ENCODE data around the gene MAP4K2.

Gene MAP4K2

DNA sequence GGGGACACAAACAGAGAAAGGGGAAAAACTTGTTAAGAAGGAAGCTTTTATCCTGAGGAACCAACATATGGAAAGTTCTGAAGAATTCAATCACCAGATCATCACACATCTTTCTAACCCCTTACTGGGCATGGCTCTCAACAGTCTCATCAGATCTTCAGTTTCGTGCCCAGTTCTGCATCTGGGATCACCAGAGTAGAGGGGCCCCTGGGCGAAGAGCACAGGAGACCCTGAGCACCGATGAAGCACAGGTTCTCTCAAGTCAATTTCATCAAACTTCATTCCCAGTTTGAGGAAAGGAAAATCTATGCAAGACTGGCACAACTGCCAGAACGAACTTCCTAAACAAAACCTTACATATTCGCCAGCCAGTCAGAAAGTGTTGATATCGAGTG lies 34.7 kb downstream of the MAP4K2 start:
- no peak for DNase-seq (ENCODE audit: low read depth, low spot score)

DNA sequence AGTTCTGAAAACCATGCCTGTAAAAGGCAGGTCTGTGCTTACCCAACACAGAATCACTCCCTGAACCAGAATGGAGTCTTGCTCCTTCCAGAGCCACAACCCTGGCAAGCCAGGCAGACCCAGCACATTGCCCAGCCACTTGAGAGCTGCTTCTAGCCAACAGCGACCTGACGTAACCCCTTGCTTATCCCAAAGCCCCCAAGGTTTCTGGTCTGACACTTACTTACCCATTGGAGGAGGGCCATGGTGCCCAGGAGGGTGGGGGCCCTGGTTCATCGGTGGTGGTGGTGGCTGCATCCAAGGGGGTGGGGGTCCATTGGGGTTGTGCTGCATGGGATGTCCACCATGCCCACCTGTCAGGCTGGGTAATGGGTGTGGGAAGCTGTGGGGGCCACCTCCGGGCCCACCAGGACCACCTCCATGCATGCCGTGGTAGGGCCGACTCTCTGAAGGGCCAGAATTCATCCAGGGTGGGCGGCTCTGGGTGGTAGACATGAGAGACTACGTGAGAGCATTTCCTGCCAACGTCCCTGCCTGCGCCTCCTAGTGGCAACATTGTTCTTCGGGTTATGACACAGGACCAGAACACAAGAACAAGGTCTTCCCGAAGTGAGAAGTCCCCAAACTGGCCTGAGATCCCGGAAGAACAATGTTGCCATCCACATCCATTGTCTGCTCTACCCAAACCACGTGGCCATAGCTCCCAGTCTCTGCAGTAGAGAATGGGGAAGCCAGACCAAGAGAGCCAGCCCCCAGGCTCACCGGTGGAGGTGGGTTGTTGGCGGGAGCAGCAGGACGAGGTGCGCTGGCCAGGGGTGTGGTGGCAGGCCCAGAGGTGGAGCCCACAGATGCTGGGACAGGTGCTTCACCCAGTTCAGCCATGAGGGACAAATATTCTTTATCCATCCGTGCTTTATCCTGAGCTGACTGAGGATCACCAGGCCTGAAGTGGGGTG lies 35.4 kb downstream of the MAP4K2 start:
- no peak for DNase-seq (ENCODE audit: low read depth, low spot score)

DNA sequence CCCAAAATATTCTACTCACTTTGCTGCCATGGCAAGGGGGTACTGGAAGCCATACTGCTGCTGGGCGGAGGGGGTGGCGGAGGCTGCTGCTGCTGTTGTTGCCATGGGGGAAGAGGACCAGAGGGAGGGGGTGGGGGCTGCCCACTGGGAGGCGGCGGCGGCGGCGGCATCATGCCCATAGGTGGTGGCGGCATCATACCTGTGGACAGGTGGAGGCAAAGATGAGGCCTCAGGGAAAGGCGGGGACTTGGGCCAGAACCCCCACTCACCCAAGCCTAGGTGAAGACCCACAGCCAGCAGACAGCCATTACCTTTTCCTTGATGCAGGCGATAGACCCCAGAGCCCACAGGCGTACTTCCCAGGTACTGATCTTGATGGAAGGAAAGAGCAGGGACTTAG lies 36.1 kb downstream of the MAP4K2 start:
- DNase-seq (ENCODE audit: low read depth, low spot score), result no peak

DNA sequence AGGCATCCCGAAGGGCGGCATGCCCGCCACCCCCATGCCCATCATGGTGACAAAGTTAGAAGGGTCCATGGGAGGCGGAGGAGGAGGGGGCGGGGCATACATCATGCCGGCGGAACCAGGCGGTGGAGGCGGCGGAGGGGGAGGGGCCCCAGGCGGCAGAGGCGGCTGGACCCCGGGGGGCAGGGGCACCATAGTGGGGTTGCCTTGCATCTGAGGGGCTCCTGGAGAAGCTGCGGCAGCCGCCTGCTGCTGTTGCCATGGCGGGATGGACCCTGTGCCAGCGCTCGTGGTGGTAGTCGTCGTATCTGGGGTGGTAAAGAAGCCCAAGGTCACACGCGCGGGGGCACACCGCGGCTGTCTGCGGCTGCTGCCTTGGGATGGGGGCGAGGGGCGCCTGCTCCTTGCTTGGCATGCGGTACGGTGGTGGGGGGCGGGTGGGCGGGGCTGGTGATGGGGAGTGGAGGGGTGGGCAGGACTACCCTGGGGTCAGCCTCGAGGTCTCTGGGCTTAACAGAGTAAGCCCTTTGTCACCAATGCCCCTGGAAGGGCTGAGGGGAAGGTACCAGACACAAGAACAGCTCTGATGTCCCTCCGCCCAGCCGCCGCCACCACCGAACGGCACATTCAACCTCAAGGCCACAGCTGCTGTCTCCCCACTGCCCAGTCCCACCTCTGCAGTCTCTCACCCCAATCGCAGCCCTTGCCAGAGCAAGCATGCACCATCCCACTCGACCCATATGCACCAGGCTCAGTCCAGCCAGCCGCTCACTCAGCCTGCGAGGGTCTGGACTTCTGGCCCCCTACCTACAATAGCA lies 37.0 kb downstream of the MAP4K2 start:
- DNase-seq (ENCODE audit: low read depth, low spot score), result no peak

DNA sequence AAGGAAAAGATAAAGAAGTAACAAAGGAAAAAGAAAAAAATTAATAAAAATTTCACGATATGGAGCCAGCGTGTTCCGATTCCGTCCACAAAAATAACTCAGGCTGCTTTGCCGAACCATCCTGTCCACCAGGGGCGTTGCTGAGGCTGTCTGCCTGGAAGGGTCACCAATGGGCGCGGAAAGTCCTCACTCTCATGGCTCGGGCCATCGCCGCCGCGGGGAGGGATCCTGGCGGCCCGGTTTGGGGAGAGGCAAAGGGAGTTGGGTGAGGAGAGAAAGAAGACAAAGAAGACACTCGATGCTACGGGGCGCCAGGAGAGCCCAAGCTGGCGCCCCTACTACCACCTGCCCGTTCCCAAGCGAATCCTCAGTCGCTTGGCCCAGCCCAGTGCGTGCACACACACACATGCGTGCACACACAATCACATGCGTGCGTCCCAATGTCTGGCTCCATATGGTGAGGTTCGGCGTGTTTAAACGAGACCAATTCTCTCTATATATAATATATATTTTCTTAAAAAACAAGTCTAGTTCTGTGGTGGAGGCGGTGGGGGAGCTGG lies 37.6 kb downstream of the MAP4K2 start:
- DNase-seq (ENCODE audit: low read depth, low spot score), result no peak

DNA sequence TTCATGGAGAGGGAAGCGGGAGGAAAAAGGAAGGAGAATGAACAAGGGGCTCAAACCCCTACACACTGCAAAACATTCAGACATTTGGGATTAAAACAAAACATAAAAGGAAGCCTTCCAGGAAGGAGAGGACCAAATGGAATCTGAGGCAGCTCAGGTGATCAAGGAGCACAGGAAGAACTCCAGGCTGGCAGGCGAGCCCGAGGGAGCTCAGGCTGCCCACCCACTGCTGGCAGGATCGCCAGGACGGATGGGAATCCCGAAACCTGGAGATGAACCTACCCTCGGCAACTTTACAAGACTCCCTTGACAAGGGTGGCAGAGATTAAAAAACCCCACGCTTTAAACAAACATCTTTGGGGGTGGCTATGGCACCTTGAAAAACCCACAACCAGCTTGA lies 38.3 kb downstream of the MAP4K2 start:
- DNase-seq (ENCODE audit: low read depth, low spot score), result no peak

DNA sequence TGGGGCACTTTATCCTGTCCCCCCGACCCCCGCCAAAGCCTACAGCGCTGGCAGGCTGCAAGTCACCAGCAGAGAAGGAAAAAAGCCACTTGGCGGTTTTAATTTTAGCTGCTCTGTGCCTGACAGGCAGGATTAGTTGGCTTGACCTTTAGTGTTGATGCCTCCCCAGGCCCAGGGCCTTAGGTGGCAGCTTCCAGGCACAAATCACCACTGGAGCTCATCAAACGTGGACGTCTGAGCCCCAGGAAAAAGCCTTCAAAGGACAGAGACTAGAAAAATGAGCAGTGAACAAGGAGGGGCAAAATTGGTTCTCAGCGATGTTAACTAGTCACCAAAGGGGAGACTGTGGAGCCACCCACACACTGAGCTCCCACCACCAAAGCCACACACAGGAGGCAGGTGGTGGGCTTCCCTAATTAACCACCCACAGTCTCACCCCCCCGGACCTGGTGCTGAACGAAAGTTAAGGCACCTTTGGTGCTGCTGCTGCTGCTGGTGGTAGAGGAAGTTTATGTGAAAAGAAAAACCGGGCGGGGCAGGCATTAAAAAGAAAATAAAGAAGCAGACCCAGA lies 38.9 kb downstream of the MAP4K2 start:
- no peak for DNase-seq (ENCODE audit: low read depth, low spot score)

DNA sequence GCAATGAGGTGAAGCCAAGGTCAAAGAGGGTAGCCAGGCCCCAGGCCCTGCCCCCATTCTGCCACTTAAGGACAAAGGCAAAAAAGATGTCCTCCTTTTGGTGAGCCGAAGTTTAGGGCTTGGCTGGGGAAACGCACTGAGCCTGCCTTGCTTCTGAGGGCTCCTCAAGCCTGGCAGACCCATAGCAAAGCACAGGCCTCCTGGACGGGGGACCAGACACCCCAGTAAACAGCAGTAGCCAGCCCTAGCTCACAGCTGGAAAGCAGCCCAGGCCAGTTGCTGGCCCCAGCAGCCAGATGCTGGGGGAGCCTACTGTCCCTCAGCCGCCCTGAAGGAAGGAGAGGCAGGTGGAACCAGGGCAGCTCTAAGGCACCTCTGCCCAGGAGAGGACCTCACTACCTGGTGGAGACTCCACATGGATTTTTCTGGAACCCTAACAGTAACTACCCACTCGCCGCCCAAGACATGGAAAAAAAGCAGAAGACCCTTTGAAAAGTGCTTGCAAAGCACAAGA lies 39.4 kb downstream of the MAP4K2 start:
- no peak for DNase-seq (ENCODE audit: low read depth, low spot score)

DNA sequence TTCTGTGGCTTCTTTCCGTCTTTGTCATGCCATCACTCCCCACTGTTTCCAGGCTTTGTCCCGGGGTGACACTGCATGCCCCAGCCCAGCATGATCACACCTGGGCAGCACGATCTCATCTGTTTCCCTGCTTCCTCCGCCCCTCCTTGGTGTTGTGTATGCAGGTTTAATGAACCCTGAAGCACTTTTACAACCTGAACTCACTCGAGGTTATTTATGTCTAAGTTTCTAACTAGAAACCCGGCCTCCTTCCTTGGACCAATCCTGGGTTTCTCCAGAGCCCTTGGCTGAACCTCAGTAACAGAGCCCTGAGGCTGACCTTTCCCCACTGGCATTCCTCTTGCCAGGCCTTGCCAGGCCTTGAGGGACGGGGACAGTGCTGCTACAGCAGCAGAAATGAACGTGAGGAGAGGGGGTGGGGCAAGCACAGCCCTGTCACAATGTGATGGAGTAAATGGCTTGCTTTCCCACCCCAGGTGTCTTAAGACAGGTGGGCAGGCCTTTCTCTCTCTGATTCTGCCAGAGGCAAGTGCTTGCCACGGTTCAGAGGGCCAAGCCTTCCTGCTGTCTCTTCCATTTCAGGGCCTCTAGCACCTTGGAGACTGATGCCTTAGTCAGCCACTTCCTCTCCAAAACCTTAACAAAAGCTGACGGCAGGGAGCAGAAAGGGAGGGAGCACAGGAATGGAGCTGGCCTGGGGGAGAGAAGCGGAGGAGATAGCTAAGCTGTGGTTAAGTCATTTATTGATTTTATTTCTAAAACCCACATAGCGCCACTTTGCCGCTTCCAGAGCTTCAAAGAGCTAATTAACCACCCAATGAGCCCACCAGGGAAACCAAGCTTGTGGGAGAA lies 40.1 kb downstream of the MAP4K2 start:
- no peak for DNase-seq (ENCODE audit: low read depth, low spot score)

DNA sequence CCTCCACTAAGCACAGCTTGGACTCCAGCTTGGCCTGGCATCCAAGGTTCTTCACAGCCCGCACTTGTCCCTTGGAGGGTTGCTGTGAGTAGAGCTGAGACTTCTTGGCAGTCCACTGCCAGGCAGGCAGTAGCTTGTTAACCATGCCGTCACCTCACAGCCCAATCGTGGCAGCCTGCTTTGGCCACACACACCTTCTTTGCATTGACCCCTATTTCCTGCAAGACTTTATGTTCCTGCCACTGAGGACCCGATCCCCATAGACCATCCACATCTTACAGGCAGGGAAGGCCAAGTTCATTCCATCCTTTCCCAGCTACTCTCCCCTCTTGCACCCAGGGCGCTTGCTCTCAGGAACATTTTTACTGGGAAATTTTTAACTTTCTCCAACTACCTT lies 40.7 kb downstream of the MAP4K2 start:
- no peak for DNase-seq (ENCODE audit: low read depth, low spot score)

DNA sequence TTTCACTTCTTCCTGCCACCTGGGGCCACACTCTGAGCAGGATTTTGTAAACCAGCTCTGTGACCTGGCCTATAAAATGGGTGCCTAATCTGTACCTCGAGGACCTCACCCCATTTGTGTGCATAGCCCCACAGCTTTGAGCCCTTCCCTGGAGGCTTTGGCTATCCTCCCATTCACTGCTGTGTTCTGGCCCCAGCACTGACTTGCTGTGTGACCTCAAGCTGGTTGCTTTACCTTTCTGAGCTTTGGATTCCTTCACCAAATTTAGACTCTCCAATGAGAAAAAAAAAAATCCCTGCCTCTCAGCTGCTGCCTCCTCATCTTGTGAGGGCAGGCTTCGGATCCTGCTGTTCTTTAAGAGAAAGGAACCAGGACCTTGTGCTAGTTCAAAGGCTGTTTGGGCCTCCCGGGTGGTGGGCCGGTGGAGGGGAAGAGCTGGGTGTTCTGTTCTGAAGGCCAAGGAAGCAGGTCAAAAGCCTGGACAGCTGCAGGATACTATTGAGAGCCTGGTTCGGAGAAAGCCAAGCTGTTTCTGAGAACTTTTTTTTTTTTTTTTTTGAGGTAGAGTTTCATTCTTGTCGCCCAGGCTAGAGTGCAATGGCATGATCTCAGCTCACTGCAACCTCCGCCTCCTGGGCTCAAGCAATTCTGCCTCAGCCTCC lies 42.1 kb downstream of the MAP4K2 start:
- DNase-seq (ENCODE audit: low read depth, low spot score), result no peak

DNA sequence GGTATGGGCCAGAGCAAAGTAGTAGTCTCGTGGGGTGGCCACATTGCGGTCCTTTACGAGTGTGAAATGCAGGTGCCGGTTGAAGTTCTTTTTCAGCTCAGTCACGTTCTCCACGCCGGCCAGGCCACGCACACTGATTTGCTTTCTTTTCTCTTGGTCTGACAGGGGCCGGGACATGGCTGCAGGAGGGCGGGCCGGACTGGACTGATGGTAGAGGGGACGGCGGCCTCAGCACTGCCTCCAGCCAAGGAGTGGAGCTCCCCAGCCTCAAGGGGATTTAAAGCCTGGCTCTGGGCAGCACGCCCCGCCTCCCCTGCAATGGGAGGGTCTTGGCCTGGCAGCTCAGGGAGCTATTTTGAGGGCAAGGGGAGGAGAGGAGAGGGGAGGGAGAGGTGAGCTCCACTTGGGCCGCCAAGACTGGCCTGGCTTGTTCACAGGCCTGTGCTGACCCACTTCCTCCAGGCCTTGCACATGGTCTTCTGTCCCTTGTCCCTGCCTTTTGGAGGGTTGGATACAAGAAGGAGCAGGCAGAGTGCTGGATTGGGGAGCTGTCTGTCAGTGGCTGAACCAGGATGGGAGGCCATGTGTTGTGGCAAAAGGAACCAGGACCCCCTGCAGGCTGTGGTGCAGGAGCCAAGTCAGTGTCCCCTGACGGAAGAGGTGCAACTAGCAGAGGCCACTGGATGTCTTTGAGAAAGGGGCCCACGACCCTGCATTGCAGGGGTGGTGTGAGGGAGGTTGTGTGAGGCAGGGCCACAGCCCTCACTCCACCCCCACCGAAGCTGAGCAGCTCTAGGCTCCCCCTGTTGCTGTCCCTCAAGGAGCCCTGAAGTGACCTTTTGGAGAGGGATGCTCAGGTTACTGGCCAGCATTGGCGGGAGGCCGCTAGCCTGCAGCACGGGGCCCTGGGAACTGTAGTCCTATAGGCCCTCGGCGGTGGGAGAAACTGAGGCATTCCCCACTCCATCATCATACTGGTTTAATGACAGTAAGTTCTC lies 43.0 kb downstream of the MAP4K2 start, which contains the start of gene PYGM:
PYGM (minus strand) TSS at position 253 of the 998 bp plus-strand sequence; CDS start at position 177, 76 bp downstream.
- DNase-seq (ENCODE audit: low read depth, low spot score), result no peak

DNA sequence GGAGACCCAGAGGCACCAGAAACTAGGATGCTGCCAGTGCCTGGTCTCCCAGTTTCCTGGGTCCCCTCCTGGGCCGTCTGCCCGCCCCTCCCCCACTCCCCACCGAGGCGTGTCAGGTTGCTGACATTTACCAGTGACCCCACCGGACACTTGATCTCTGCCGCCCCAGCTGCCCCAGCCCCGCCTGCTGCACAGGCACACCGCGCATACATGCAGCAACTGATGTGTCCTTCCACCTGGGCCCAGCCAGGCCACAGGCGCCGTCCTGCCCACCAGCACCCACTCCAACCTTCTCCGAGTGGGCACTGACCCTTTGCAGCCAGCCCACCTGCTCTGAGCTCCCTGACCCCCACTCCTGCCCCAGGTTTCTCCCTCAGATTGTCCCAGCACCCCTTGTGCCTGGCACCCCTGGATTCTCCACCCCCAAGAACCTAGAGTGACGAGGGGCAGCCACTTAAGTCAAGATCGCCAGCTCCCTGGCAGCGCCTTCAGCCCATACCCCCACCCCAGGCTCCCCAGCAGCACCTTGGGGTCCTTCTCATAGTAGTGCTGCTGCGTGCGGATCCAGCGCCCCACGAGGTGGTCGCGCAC lies 43.8 kb downstream of the MAP4K2 start:
- no peak for DNase-seq (ENCODE audit: low read depth, low spot score)

DNA sequence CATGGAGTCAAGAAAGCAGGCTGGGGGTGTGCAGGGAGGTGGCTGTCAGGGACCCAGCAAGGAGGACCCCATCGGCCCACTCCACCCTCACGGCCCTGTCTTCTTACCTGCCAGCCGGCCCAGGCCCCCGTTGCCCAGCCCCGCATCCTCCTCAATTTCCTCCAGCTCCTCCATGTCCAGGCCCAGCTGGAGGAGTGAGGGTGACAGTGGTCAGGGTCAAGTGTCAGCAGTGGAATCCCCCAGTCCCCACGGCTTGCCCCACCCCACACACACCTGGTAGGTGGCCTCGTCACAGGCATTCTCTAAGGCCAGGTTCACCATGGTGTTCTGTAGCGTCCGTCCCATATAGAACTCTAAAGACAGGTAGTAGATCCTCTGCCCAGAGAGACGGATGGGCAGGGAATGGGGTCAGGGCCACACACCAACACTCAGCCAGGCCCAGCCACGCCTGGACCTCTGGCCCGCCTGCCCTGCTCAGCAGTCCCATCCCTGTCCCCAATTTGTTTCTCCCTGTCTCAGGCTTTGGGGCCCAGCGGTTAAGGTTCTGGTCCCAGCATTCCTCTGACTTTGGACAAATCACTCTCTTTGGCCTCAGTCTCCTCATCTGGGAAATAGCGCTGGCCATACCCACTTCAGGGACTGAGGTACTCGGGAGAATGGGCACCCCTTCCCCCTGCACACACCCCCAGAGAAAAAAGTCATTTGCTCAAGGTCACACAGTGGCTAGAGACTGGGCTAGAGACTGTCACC lies 44.5 kb downstream of the MAP4K2 start:
- DNase-seq (ENCODE audit: low read depth, low spot score), result no peak

DNA sequence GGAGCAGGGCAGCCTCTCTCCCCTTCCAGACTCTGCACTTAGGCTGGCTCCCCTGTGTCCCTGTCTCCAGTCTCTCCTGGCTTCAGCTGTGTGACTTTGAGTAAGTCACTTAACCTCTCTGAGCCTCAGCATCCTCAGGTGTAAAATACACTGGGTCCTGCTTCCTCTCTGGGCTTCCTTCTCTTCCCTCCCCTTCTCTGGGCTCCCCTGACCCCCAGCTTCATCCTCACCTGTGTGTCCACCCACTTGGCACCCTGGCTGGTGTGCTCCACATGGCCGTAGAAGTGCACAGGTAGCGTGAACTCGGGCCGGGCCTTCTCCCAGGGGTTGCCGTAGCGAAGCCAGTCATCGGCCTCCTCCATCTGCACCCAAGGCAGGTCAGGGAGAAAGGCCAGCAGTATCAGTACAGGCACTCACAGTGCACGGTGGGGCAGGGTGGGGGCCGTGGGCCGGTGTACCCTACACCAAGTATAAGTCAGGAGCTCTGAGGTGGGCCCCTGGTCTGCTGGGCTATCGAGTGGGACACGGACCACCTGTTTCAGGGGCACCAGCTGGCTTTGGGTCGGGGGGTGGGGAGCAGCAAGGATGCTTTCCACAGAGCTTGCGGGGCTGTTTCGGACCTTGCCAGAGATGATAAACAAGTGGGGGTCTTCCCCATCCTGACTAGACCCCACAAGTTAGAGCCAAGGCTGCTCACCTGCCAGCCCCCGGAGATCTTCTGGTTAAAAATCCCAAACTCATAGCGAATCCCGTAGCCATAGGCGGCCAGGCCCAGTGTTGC lies 45.3 kb downstream of the MAP4K2 start:
- no peak for DNase-seq (ENCODE audit: low read depth, low spot score)

DNA sequence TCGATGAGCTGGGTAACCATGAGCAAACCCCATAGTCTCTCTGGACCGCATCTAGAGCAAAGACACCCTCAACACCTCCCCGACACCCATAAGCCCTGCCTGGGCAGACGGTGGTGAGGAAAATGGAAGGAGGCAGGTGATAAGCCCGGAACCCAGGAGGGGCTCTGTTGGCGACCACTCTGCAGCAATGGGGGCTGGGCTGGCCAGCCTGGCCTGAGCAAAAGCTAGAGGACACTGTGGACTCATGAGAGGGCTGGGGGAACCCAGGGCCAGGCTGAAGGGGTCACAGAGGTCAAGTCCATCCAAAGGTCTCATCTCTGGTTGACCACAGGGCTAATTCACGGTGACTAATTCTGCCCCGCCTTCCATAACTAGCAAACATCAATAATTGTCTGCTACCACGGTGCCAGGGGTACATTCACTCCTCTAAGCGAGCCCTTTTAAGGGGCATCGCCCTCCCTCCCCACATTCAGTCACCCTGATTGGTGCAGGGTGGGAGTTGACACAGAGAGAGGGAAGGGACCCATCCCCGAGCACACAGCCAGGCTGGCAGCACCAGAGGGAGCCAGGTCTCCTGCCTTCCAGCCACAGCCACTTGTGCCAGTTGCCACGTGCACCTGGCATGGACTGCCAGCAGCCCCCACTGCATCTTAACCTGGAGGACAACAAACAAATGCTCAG lies 47.2 kb downstream of the MAP4K2 start:
- no peak for DNase-seq (ENCODE audit: low read depth, low spot score)
